Measurements from ENCODE around the gene CHRNA3.

Gene CHRNA3

DNA sequence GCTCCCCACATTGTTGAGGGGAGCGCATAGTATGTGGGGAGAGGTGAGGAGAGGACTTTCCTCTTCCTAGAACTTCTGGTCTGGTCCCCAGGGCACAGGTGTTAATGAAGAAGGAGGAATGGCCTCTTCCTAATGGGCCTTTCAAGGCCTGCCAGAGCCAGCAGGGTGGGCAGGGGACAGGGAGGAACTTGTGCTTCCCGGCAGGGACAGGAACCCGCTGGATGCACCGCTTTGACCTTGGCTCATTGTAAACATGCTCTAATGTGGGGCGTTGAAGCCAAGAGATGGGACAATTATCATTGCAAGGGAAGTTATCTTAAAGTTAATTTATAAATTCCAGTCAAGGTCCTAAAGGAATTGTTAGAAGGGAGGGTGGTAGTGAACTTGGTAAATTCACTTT is 41.2 kb upstream of the CHRNA3 start:
- no peak overlapping the region for H3K4me3 ChIP-seq
- TF ChIP-seq, protein P1, sequence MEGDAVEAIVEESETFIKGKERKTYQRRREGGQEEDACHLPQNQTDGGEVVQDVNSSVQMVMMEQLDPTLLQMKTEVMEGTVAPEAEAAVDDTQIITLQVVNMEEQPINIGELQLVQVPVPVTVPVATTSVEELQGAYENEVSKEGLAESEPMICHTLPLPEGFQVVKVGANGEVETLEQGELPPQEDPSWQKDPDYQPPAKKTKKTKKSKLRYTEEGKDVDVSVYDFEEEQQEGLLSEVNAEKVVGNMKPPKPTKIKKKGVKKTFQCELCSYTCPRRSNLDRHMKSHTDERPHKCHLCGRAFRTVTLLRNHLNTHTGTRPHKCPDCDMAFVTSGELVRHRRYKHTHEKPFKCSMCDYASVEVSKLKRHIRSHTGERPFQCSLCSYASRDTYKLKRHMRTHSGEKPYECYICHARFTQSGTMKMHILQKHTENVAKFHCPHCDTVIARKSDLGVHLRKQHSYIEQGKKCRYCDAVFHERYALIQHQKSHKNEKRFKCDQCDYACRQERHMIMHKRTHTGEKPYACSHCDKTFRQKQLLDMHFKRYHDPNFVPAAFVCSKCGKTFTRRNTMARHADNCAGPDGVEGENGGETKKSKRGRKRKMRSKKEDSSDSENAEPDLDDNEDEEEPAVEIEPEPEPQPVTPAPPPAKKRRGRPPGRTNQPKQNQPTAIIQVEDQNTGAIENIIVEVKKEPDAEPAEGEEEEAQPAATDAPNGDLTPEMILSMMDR (IDR thresholded peaks at IDR 0.05) = no peak
- DNase-seq = no peak

DNA sequence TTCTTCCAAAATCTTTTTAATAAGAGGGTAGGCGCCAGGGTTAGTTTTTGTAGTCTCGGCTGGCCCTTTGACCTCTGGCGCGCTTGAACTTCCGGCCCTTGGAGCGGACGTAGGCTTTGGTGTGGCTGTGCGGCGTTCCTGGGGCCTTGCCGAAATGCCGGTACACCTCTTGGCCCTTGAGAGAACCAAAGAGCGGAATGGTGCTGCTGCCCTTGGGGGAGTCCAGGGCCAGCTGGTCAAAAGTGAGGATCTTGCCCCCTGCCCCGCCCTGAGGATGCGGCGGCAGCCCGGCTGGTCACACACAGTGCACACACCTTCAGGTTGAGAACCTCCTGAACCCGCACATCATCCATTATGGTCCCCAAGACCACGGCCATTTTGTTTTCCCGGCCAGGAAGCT is 40.2 kb upstream of the CHRNA3 start:
- no peak overlapping the region for H3K27ac ChIP-seq
- intact Hi-C loops (cut with DNase I; ENCODE audit: low total_unique reads) = no loop called here
- H3K36me3 ChIP-seq = no peaks in the 10 kb centered on the region
- H3K9me3 ChIP-seq = no peaks in the 10 kb centered on the region
- TF ChIP-seq, protein P1 (IDR thresholded peaks at IDR 0.05) = no peak
- peaks cover 0 to 6% of the 10 kb centered on the region in 2 donors for H3K27me3 ChIP-seq
- no peaks in the 10 kb centered on the region for H3K4me1 ChIP-seq
- no peak overlapping the region for H3K4me3 ChIP-seq
- DNase-seq = no peak

More for the DNA sequence above, 41.2 kb upstream of the CHRNA3 start:
- intact Hi-C loops (cut with DNase I; ENCODE audit: low total_unique reads) = no loop called here
- no peaks in the 10 kb centered on the region for H3K4me1 ChIP-seq
- H3K27ac ChIP-seq = no peak overlapping the region
- peaks cover 0 to 6% of the 10 kb centered on the region in 2 donors for H3K27me3 ChIP-seq
- no peaks in the 10 kb centered on the region for H3K9me3 ChIP-seq
- H3K36me3 ChIP-seq = no peaks in the 10 kb centered on the region

GRCh38 chr15:78660584-78660983 is 39.8 kb upstream of the CHRNA3 start:
- Histone ChIP-seq H3K4me1 (no peaks in the 10 kb centered on the region), H3K27me3 (peaks cover 0 to 6% of the 10 kb centered on the region in 2 donors), H3K4me3 (no peak overlapping the region), H3K27ac (no peak overlapping the region), H3K9me3 (no peaks in the 10 kb centered on the region), H3K36me3 (no peaks in the 10 kb centered on the region)
- TF ChIP-seq, protein P1 (IDR thresholded peaks at IDR 0.05) = no peak
- DNase-seq = no peak
- intact Hi-C loops (cut with DNase I; ENCODE audit: low total_unique reads) = no loop called here

- TF ChIP-seq, protein P1 (IDR thresholded peaks at IDR 0.05) = no peak
- no peaks in the 10 kb centered on the region for H3K9me3 ChIP-seq
- DNase-seq = no peak
- no peak overlapping the region for H3K4me3 ChIP-seq
- H3K4me1 ChIP-seq = no peaks in the 10 kb centered on the region
- H3K27me3 ChIP-seq = peaks cover 0 to 6% of the 10 kb centered on the region in 2 donors
- H3K27ac ChIP-seq = no peak overlapping the region
- no peaks in the 10 kb centered on the region for H3K36me3 ChIP-seq
- intact Hi-C loops (cut with DNase I; ENCODE audit: low total_unique reads) = no loop called here
Measured at GRCh38 chr15:78658823-78659222, 38.0 kb upstream of the CHRNA3 start.

- Histone ChIP-seq H3K4me1 (no peaks in the 10 kb centered on the region), H3K36me3 (no peaks in the 10 kb centered on the region), H3K9me3 (no peaks in the 10 kb centered on the region), H3K27me3 (no peaks in the 10 kb centered on the region), H3K27ac (no peak overlapping the region), H3K4me3 (no peak overlapping the region)
- TF ChIP-seq, protein P1 (IDR thresholded peaks at IDR 0.05) = no peak
- no peak for DNase-seq
- intact Hi-C loops (cut with DNase I; ENCODE audit: low total_unique reads) = no loop called here
Measured at GRCh38 chr15:78654272-78654671, 33.5 kb upstream of the CHRNA3 start.

All from tibial artery (tissue), 4 donors.